ENCODE data around the gene AOC1. TPM values are rescaled to one million over a fixed set of nuclear protein-coding genes. Genes with fewer than 3 reads are reported as not detected.

The AOC1 gene
- total and polyA plus RNA-seq, 2 of the 13 experiments (the other 11 are each of a cell fraction or from before 2014, with no cell fraction given): not detected

GRCh38 chr7:150804802-150805201 lies 47.5 kb upstream of the AOC1 start:
- in situ Hi-C loops (cut with HindIII; ENCODE audit: extremely low pct_ligation_motif_present, low pct_unique_long_range_greater_than_20kb): no loop called here
- no peaks in the 10 kb centered on the region for H3K79me2 ChIP-seq (ENCODE audit: insufficient read depth, low read length)
- no peak for TF ChIP-seq TERF1 (CRISPR knock-in tag; IDR thresholded peaks at IDR 0.05)
- no peak for TF ChIP-seq ZSCAN22 (CRISPR knock-in tag; IDR thresholded peaks at IDR 0.05)
- TF ChIP-seq ZNF101 (CRISPR knock-in tag; IDR thresholded peaks at IDR 0.05; ENCODE audit: borderline replicate concordance, low read depth): no peak
- TF ChIP-seq FOXP1 (IDR thresholded peaks at IDR 0.05): no peak
- TF ChIP-seq FOXP1 (CRISPR knock-in tag; IDR thresholded peaks at IDR 0.05): no peak
- no peak for TF ChIP-seq SALL1 (CRISPR knock-in tag; IDR thresholded peaks at IDR 0.05)
- no peak for TF ChIP-seq GRHL1 (CRISPR knock-in tag; conservative IDR thresholded peaks at IDR 0.05)
- no peak for TF ChIP-seq HOXA9 (CRISPR knock-in tag; IDR thresholded peaks at IDR 0.05; ENCODE audit: borderline replicate concordance)
- TF ChIP-seq ZSCAN29 (CRISPR knock-in tag; conservative IDR thresholded peaks at IDR 0.05): no peak
- TF ChIP-seq CBX5 (CRISPR knock-in tag; IDR thresholded peaks at IDR 0.05; ENCODE audit: borderline replicate concordance): no peak
- no peak for TF ChIP-seq KLF6 (CRISPR knock-in tag; IDR thresholded peaks at IDR 0.05)
- TF ChIP-seq KAT8 (CRISPR knock-in tag; IDR thresholded peaks at IDR 0.05): no peak
- TF ChIP-seq ZNF615 (CRISPR knock-in tag; IDR thresholded peaks at IDR 0.05; ENCODE audit: borderline replicate concordance): no peak
- no peak for TF ChIP-seq RORA (CRISPR knock-in tag; IDR thresholded peaks at IDR 0.05)
- no peak for TF ChIP-seq MEIS1 (CRISPR knock-in tag; IDR thresholded peaks at IDR 0.05; ENCODE audit: borderline replicate concordance)
- TF ChIP-seq ZBTB2 (CRISPR knock-in tag; IDR thresholded peaks at IDR 0.05; ENCODE audit: low read depth): no peak
- TF ChIP-seq ATF6 (CRISPR knock-in tag; conservative IDR thresholded peaks at IDR 0.05): no peak
- no peak for TF ChIP-seq KLF11 (CRISPR knock-in tag; IDR thresholded peaks at IDR 0.05)
- TF ChIP-seq MIXL1 (CRISPR knock-in tag; IDR thresholded peaks at IDR 0.05): no peak
- no peak for TF ChIP-seq MBD4 (IDR thresholded peaks at IDR 0.05; ENCODE audit: borderline replicate concordance, low read length)
- TF ChIP-seq NCOA2 (CRISPR knock-in tag; IDR thresholded peaks at IDR 0.05): no peak
- 52% methylated on average over 5 of the region's 5 CpGs for WGBS (ENCODE audit: low lambda C conversion rate)
- no peak for ATAC-seq
- no peaks in the 10 kb centered on the region for H3K36me3 ChIP-seq (replicated peaks in 1 of 2; ENCODE audit: control insufficient read depth in 1 of 2, insufficient read depth in 2 of 2, low read length in 2 of 2)
- ChIA-PET CTCF (ENCODE audit: low intra/inter-chr PET ratio, low total read pairs) (no interaction called here), POLR2A (no interaction called here)
- H3K4me1 ChIP-seq (ENCODE audit: insufficient read depth, low read length): peaks cover 19% of the 10 kb centered on the region
- no peak overlapping the region for H3K27ac ChIP-seq (ENCODE audit: extremely low read length, insufficient read depth, low read length)
- no peak for DNase-seq (ENCODE audit: low spot score)
- H3K9me3 ChIP-seq (ENCODE audit: low read length): peaks cover 19% of the 10 kb centered on the region; the same call in 1 of the 2 replicates
- H4K20me1 ChIP-seq (ENCODE audit: insufficient read depth, low read length): no peaks in the 10 kb centered on the region
- no peak overlapping the region for H3K9ac ChIP-seq (ENCODE audit: insufficient read depth, low read depth, low read length)
- FAIRE-seq: no peak
- H3K27me3 ChIP-seq (ENCODE audit: control insufficient read depth in 1 of 2, insufficient read depth in 2 of 2, low read length in 2 of 2): peaks cover 0 to 8% of the 10 kb centered on the region in 2 experiments; a peak in 3 of 5 replicates
- intact Hi-C loops (cut with micrococcal nuclease; ENCODE audit: unreplicated experiment): no loop called here
- no peak overlapping the region for H3K4me3 ChIP-seq (replicated peaks in 1 of 3; ENCODE audit: insufficient read depth in 1 of 3, low read depth in 2 of 3, low read length in 3 of 3)
- no TSS peak for BruUV-seq (replicated peaks)
- H3K4me2 ChIP-seq (ENCODE audit: low read depth, low read length): no peak overlapping the region
- H2AFZ ChIP-seq (ENCODE audit: low read length): no peak overlapping the region

Data from HepG2 (cell line).